ENCODE measurements around the gene CCDC24.

DNA sequence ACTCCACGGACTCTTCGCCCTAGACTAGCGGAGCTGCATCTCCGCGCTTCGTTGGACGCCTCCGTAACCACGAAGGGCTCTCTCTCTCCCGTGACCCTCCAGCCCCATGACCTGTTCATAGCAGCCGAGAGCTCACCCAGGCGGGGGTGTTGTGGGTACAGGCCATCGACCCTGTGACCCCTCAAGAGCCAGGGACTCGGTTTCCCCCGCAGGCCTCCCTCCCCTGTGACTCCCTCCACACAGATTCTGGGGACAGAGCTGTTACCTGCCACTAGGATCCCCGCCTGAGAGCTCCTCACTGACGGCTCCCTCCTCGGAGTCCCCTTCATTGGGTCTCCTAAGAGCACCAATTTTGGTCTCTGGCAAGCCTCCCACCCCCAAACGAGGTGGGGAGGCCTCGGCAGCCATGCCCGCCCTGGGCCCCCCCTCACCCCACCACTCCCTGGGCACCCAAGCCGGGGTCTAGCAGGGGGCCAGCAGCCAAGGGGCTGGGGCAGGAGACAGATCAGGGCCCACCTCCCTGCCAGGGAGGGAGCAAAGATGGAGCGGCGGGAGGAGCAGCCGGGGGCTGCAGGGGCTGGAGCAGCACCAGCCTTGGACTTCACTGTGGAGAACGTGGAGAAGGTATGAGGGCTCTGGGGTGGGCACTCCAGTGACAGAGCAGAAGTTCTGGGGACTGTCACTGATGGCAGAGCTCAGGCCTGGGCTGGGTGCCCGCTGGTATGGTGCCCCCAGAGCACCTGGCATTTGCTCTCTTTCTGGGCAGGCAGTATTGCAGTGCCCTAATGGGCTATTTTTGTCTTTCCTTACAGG, 44.1 kb upstream of the CCDC24 start:
- TF ChIP-seq CTCF (IDR thresholded peaks at IDR 0.05) (no peak), POLR2A (IDR thresholded peaks at IDR 0.05) (no peak)
